ENCODE results near the gene LLCFC1. TPM values are rescaled to one million over a fixed set of nuclear protein-coding genes. Genes with fewer than 3 reads are reported as not detected.

The LLCFC1 gene
- total and polyA plus RNA-seq, 2 of the 13 experiments (the other 11 are each of a cell fraction or from before 2014, with no cell fraction given), result not detected

- H3K9ac ChIP-seq (ENCODE audit: insufficient read depth, low read depth, low read length), result no peak overlapping the region
- H3K9me3 ChIP-seq (ENCODE audit: low read length), result no peaks in the 10 kb centered on the region
- no peak overlapping the region for H2AFZ ChIP-seq (ENCODE audit: low read length)
- no peak overlapping the region for H3K4me2 ChIP-seq (ENCODE audit: low read depth, low read length)
- no peak overlapping the region for H3K27ac ChIP-seq (ENCODE audit: extremely low read length, insufficient read depth, low read length)
- H3K4me1 ChIP-seq (ENCODE audit: insufficient read depth, low read length), result no peaks in the 10 kb centered on the region
- in situ Hi-C loops (cut with HindIII; ENCODE audit: extremely low pct_ligation_motif_present, low pct_unique_long_range_greater_than_20kb), result no loop called here
- H3K4me3 ChIP-seq (replicated peaks in 1 of 3; ENCODE audit: insufficient read depth in 1 of 3, low read depth in 2 of 3, low read length in 3 of 3), result no peak overlapping the region
- DNase-seq (ENCODE audit: low spot score) (no peak), ATAC-seq (no peak), FAIRE-seq (no peak)
- H3K36me3 ChIP-seq (replicated peaks in 1 of 2; ENCODE audit: control insufficient read depth in 1 of 2, insufficient read depth in 2 of 2, low read length in 2 of 2), result no peaks in the 10 kb centered on the region
- TF ChIP-seq ZNF614 (CRISPR knock-in tag; IDR thresholded peaks at IDR 0.05; ENCODE audit: borderline replicate concordance) (no peak), ZKSCAN1 (IDR thresholded peaks at IDR 0.05; ENCODE audit: low read length) (no peak), AFF4 (CRISPR knock-in tag; IDR thresholded peaks at IDR 0.05) (no peak), AKAP8 (CRISPR knock-in tag; IDR thresholded peaks at IDR 0.05) (no peak), STAT5B (CRISPR knock-in tag; IDR thresholded peaks at IDR 0.05) (no peak)
- no peaks in the 10 kb centered on the region for H4K20me1 ChIP-seq (ENCODE audit: insufficient read depth, low read length)
- H3K79me2 ChIP-seq (ENCODE audit: insufficient read depth, low read length), result no peaks in the 10 kb centered on the region
- ChIA-PET CTCF (ENCODE audit: low intra/inter-chr PET ratio, low total read pairs) (no interaction called here), POLR2A (no interaction called here)
- no TSS peak for BruUV-seq (replicated peaks)
- 0 out of 5 replicates have a peak, but pooled peaks cover 0 to 8% of the 10 kb centered on the region in 2 experiments for H3K27me3 ChIP-seq (ENCODE audit: control insufficient read depth in 1 of 2, insufficient read depth in 2 of 2, low read length in 2 of 2)
- intact Hi-C loops (cut with micrococcal nuclease; ENCODE audit: unreplicated experiment), result no loop called here
These were observed 11.0 kb downstream of the LLCFC1 start for GRCh38 chr7:142950235-142950634.

- in situ Hi-C loops (cut with HindIII; ENCODE audit: extremely low pct_ligation_motif_present, low pct_unique_long_range_greater_than_20kb) (no loop called here), intact Hi-C loops (cut with micrococcal nuclease; ENCODE audit: unreplicated experiment) (no loop called here)
- no peak overlapping the region for H3K4me3 ChIP-seq (replicated peaks in 1 of 3; ENCODE audit: insufficient read depth in 1 of 3, low read depth in 2 of 3, low read length in 3 of 3)
- FAIRE-seq (no peak), DNase-seq (ENCODE audit: low spot score) (no peak), ATAC-seq (no peak)
- H3K79me2 ChIP-seq (ENCODE audit: insufficient read depth, low read length), result no peaks in the 10 kb centered on the region
- no peak overlapping the region for H3K9ac ChIP-seq (ENCODE audit: insufficient read depth, low read depth, low read length)
- no peaks in the 10 kb centered on the region for H3K4me1 ChIP-seq (ENCODE audit: insufficient read depth, low read length)
- H3K36me3 ChIP-seq (replicated peaks in 1 of 2; ENCODE audit: control insufficient read depth in 1 of 2, insufficient read depth in 2 of 2, low read length in 2 of 2), result no peaks in the 10 kb centered on the region
- no peaks in the 10 kb centered on the region for H4K20me1 ChIP-seq (ENCODE audit: insufficient read depth, low read length)
- no peak overlapping the region for H3K4me2 ChIP-seq (ENCODE audit: low read depth, low read length)
- ChIA-PET POLR2A (no interaction called here), CTCF (ENCODE audit: low intra/inter-chr PET ratio, low total read pairs) (no interaction called here)
- no peaks in the 10 kb centered on the region; a peak in 1 of 5 replicates for H3K27me3 ChIP-seq (ENCODE audit: control insufficient read depth in 1 of 2, insufficient read depth in 2 of 2, low read length in 2 of 2)
- H3K9me3 ChIP-seq (ENCODE audit: low read length), result no peaks in the 10 kb centered on the region
- H2AFZ ChIP-seq (ENCODE audit: low read length), result no peak overlapping the region
- BruUV-seq (replicated peaks), result no TSS peak
- H3K27ac ChIP-seq (ENCODE audit: extremely low read length, insufficient read depth, low read length), result no peak overlapping the region
- no peak for TF ChIP-seq ZNF280D (CRISPR knock-in tag; IDR thresholded peaks at IDR 0.05)
- no peak for TF ChIP-seq POLR2AphosphoS5 (IDR thresholded peaks at IDR 0.05; ENCODE audit: low read depth, low read length)
- TF ChIP-seq CBX2 (IDR thresholded peaks at IDR 0.05; ENCODE audit: low read depth, low read length), result no peak
- TF ChIP-seq CBX2 (CRISPR knock-in tag; IDR thresholded peaks at IDR 0.05; ENCODE audit: low read depth), result no peak
- TF ChIP-seq EED (CRISPR knock-in tag; IDR thresholded peaks at IDR 0.05), result no peak
- no peak for TF ChIP-seq TCF7 (IDR thresholded peaks at IDR 0.05; ENCODE audit: low read depth)
- TF ChIP-seq ZBTB3 (CRISPR knock-in tag; IDR thresholded peaks at IDR 0.05; ENCODE audit: borderline replicate concordance, low read depth), result no peak
- no peak for TF ChIP-seq IRX3 (CRISPR knock-in tag; IDR thresholded peaks at IDR 0.05; ENCODE audit: borderline replicate concordance, low read depth)
- TF ChIP-seq KLF9 (CRISPR knock-in tag; IDR thresholded peaks at IDR 0.05; ENCODE audit: low read depth), result no peak
These were observed 15.5 kb downstream of the LLCFC1 start for GRCh38 chr7:142954680-142955268.

All from HepG2 (cell line).